HepG2 (cell line): ENCODE results near the gene NAPSA. TPM values are rescaled to one million over a fixed set of nuclear protein-coding genes. Genes with fewer than 3 reads are reported as not detected.

Experiments used
- ATAC-seq: fragments of 200-7000 bp; cut with Tn5 transposase; 3 replicates; pipeline ENCODE4 v1.9.1; 2020; ENCODE audit warnings: mild to moderate bottlenecking, moderate library complexity
- BruUV-seq: library from RNA; stranded (reverse); fragments of 400-500 nt; replicated peaks from 2 replicates; lab custom pipeline; 2021; lab: Mats Ljungman, UMichigan
- CTCF ChIA-PET: fragments of 300-600 bp; formaldehyde crosslinking; extraction: SDS; loops from one replicate; lab custom pipeline; 2021; ENCODE audit warnings: low total read pairs, inconsistent platforms, low intra/inter-chr PET ratio; lab: Yijun Ruan, JAX
- POLR2A ChIA-PET: fragments of 350-600 bp; sonication (Branson Sonifier 250); formaldehyde crosslinking; loops from one replicate; lab custom pipeline; 2020; ENCODE audit warnings: antibody characterized with exemption, inconsistent platforms; lab: Yijun Ruan, JAX
- DNase-seq: peaks from one replicate; pipeline ENCODE4 v3.0.0-alpha.2; 2015; ENCODE audit warnings: low spot score
- FAIRE-seq: peaks from 3 replicates; lab custom pipeline; 2011; peaks lifted over from hg19 to GRCh38; lab: Jason Lieb, UNC
- H2AFZ ChIP-seq: one replicate; pipeline ENCODE4 v1.6.1; 2011; ENCODE audit warnings: low read length, inconsistent platforms
- H3K27ac ChIP-seq: fragments of 300-600 bp; 3 replicates; pipeline ENCODE4 v1.8.0; 2011; ENCODE audit warnings: mixed run types, mild to moderate bottlenecking, mixed read lengths, low read length, inconsistent platforms; ENCODE audit not compliant: insufficient read depth; ENCODE audit errors: extremely low read length
- H3K27me3 ChIP-seq, 2 experiments: fragments of 200-600 bp in 1 of 2; 2 replicates in 1 of 2; 3 replicates in 1 of 2; pipeline versions ENCODE4 v1.6.0 to v1.8.0; 2011; ENCODE audit warnings: low read length in 2 of 2, mild to moderate bottlenecking in 2 of 2, moderate library complexity in 2 of 2, inconsistent platforms in 1 of 2; ENCODE audit not compliant: insufficient read depth in 2 of 2, control insufficient read depth in 1 of 2
- H3K36me3 ChIP-seq, 2 experiments: fragments of 200-600 bp in 1 of 2; replicated peaks in 1 of 2; 2 replicates in 1 of 2; 3 replicates in 1 of 2; pipeline versions ENCODE4 v1.5.1 to v1.8.0; 2011; ENCODE audit warnings: low read length in 2 of 2, inconsistent platforms in 1 of 2; ENCODE audit not compliant: insufficient read depth in 2 of 2, control insufficient read depth in 1 of 2
- H3K4me1 ChIP-seq: 2 replicates; pipeline ENCODE4 v1.5.1; 2012; ENCODE audit warnings: low read length, inconsistent platforms; ENCODE audit not compliant: insufficient read depth
- H3K4me2 ChIP-seq: 2 replicates; pipeline ENCODE4 v1.6.0; 2011; ENCODE audit warnings: low read depth, low read length, inconsistent platforms
- H3K4me3 ChIP-seq, 3 experiments: fragments of 200-600 bp in 1 of 3; sonication (generic), shearing (Covaris generic) in 1 of 3; replicated peaks in 1 of 3; 2 replicates each; pipeline ENCODE4 v1.5.1; 2011 to 2016; ENCODE audit warnings: low read length in 3 of 3, inconsistent platforms in 2 of 3, low read depth in 2 of 3, mild to moderate bottlenecking in 2 of 3, control low read depth in 1 of 3, mixed read lengths in 1 of 3; ENCODE audit not compliant: insufficient read depth in 1 of 3
- H3K79me2 ChIP-seq: one replicate; pipeline ENCODE4 v1.6.1; 2011; ENCODE audit warnings: low read length, inconsistent platforms; ENCODE audit not compliant: insufficient read depth
- H3K9ac ChIP-seq: 2 replicates; pipeline ENCODE4 v1.6.0; 2011; ENCODE audit warnings: mild to moderate bottlenecking, low read depth, low read length, inconsistent platforms; ENCODE audit not compliant: insufficient read depth
- H3K9me3 ChIP-seq: 2 replicates; pipeline ENCODE4 v1.5.1; 2012; ENCODE audit warnings: mild to moderate bottlenecking, low read length
- H4K20me1 ChIP-seq: 2 replicates; pipeline ENCODE4 v1.6.0; 2011; ENCODE audit warnings: inconsistent platforms, mild to moderate bottlenecking, low read length, moderate library complexity; ENCODE audit not compliant: insufficient read depth
- BCLAF1 ChIP-seq: fragments of 450-650 bp; IDR thresholded peaks from 2 replicates; pipeline ENCODE4 v1.6.1; 2017; ENCODE audit warnings: mild to moderate bottlenecking
- FOXK2 ChIP-seq: fragments of 450-650 bp; IDR thresholded peaks from 2 replicates; pipeline ENCODE4 v1.6.1; 2016
- HIC2 ChIP-seq: sonication (generic); formaldehyde crosslinking; IDR thresholded peaks from 2 replicates; pipeline ENCODE4 v1.9.0; 2022; ENCODE audit warnings: low read depth, missing genetic modification reagents
- HMG20B ChIP-seq: conservative IDR thresholded peaks from 2 replicates; pipeline ENCODE4 v1.6.1; 2016; ENCODE audit warnings: missing genetic modification reagents, missing compliant biosample characterization
- RBM22 ChIP-seq: fragments of 200-400 bp; formaldehyde crosslinking; optimal IDR thresholded peaks from 2 replicates; pipeline ENCODE3; 2017; ENCODE audit warnings: mild to moderate bottlenecking, low read length, moderate library complexity
- SETDB1 ChIP-seq: sonication (generic); formaldehyde crosslinking; IDR thresholded peaks from 2 replicates; pipeline ENCODE4 v1.5.1; 2020; ENCODE audit warnings: missing genetic modification reagents, mild to moderate bottlenecking, borderline replicate concordance
- ZNF784 ChIP-seq: sonication (generic); formaldehyde crosslinking; IDR thresholded peaks from 2 replicates; pipeline ENCODE4 v1.5.1; 2020; ENCODE audit warnings: missing genetic modification reagents, mild to moderate bottlenecking, borderline replicate concordance
- WGBS: methylation state at CpG from one replicate; pipeline ENCODE4 v1.1.6; 2017; ENCODE audit warnings: low lambda C conversion rate; 5-methylcytosine and 5-hydroxymethylcytosine counted together
- in situ Hi-C: cut with HindIII; loops from 2 replicates; pipeline ENCODE4 v1.10.0; 2017; ENCODE audit warnings: low pct_unique_long_range_greater_than_20kb; ENCODE audit not compliant: extremely low pct_ligation_motif_present
- intact Hi-C: fragments of 100-400 bp; cut with micrococcal nuclease; formaldehyde crosslinking; loops from one replicate; pipeline ENCODE4 v1.10.0; 2022; ENCODE audit not compliant: unreplicated experiment
- polyA plus RNA-seq, 8 experiments: library from polyadenylated mRNA; depleted of rRNA in 3 of 8; stranded (reverse) in 7 of 8; unstranded in 1 of 8; fragments of >200 nt; fragmentation: Illumina TruSeq in 4 of 8; extraction: Trizol in 4 of 8; gene quantifications; 2 replicates each; pipeline versions ENCODE4 v1.2.1 to v1.2.3, GENCODE V29; 2011 to 2016; ENCODE audit warnings: low read depth in 4 of 8, missing spikeins in 1 of 8, mixed read lengths in 1 of 8; ENCODE audit not compliant: insufficient read depth in 1 of 8
- total RNA-seq, 5 experiments: library from RNA; depleted of rRNA; stranded (reverse); fragments of >200 nt; fragmentation: Illumina TruSeq; extraction: Trizol; gene quantifications; 2 replicates each; pipeline ENCODE4 v1.2.3, GENCODE V29; 2016; ENCODE audit warnings: low read depth in 1 of 5

The NAPSA gene
- total and polyA plus RNA-seq, 2 of the 13 experiments (the other 11 are each of a cell fraction or from before 2014, with no cell fraction given), result not detected

- TF ChIP-seq ZNF784 (CRISPR knock-in tag), result no peak
- TF ChIP-seq HMG20B (CRISPR knock-in tag), result no peak
- no peak for TF ChIP-seq FOXK2
- TF ChIP-seq BCLAF1, result no peak
- TF ChIP-seq SETDB1 (CRISPR knock-in tag), result no peak
- TF ChIP-seq HIC2 (CRISPR knock-in tag), result no peak
- TF ChIP-seq, all 625 proteins: peak for 0
Measured at GRCh38 chr19:50394017-50394416, 28.6 kb upstream of the NAPSA start (continued).

- POLR2A ChIA-PET, result interaction anchor here (2.6 kb wide), 1 partner anchor 9 kb away, joined by 7 read pairs; the partner anchor contains the start of gene POLD1
Measured at GRCh38 chr19:50393589-50393988, 28.1 kb upstream of the NAPSA start.

More at GRCh38 chr19:50393589-50393988, 28.1 kb upstream of the NAPSA start:
- Histone ChIP-seq H3K9me3 (no peaks in the 10 kb centered on the region), H3K4me2 (no peak overlapping the region), H3K27ac (no peak overlapping the region), H3K4me1 (peaks cover under 1% of the 10 kb centered on the region), H3K36me3 (peaks cover 1 to 14% of the 10 kb centered on the region in 2 experiments; a peak in 3 of 5 replicates), H3K9ac (no peak overlapping the region), H3K79me2 (peaks cover 11% of the 10 kb centered on the region), H3K27me3 (no peaks in the 10 kb centered on the region), H2AFZ (no peak overlapping the region), H3K4me3 (no peak overlapping the region), H4K20me1 (no peaks in the 10 kb centered on the region)
- in situ Hi-C loops (no loop called here), intact Hi-C loops (no loop called here)
- ATAC-seq (no peak), FAIRE-seq (no peak), DNase-seq (no peak)
- TF ChIP-seq RBM22, result no peak
- CTCF ChIA-PET, result no interaction called here
- BruUV-seq, result no TSS peak
- 95% methylated on average over 4 of the region's 4 CpGs for WGBS
